Sigmoid colon (tissue), 7 donors: ENCODE measurements around the gene MORN1. TPM values are rescaled to one million over a fixed set of nuclear protein-coding genes. Genes with fewer than 3 reads are reported as not detected.

ENCODE experiments used
- DNase-seq: peaks from one replicate; pipeline ENCODE4 v3.0.0-alpha.2; 2019
- H3K27ac ChIP-seq, 4 donors: fragments of 200-600 bp; sonication (generic); one replicate each; pipeline ENCODE4 v1.5.1; 2016 to 2019; ENCODE audit warnings: mild to moderate bottlenecking in 1 of 4
- H3K27me3 ChIP-seq, 3 donors: fragments of 200-600 bp; sonication (generic); one replicate each; pipeline ENCODE4 v1.5.1; 2019; ENCODE audit warnings: mild to moderate bottlenecking in 1 of 3
- H3K36me3 ChIP-seq, 4 donors: fragments of 200-600 bp; sonication (generic); one replicate each; pipeline ENCODE4 v1.5.1; 2016 to 2019
- H3K4me1 ChIP-seq, 4 donors: fragments of 200-600 bp; sonication (generic); one replicate each; pipeline ENCODE4 v1.5.1; 2017 to 2019
- H3K4me3 ChIP-seq, 4 donors: fragments of 200-600 bp; sonication (generic); one replicate each; pipeline ENCODE4 v1.5.1; 2017 to 2019; ENCODE audit warnings: mild to moderate bottlenecking in 2 of 4, moderate library complexity in 1 of 4
- H3K9me3 ChIP-seq, 4 donors: fragments of 200-600 bp in 3 of 4; sonication (generic) in 3 of 4; one replicate each; pipeline versions ENCODE4 v1.5.1 to v1.6.1; 2013 to 2019
- EP300 ChIP-seq, 4 donors: sonication (generic); formaldehyde crosslinking; IDR thresholded peaks; one replicate each; pipeline ENCODE4 v1.6.1; 2017; ENCODE audit warnings: antibody characterized with exemption in 4 of 4
- POLR2A ChIP-seq, 2 donors: fragments of 450-650 bp; IDR thresholded peaks; one replicate each; pipeline ENCODE4 v1.6.1; 2016; ENCODE audit warnings: antibody characterized with exemption in 2 of 2, mild to moderate bottlenecking in 2 of 2, moderate library complexity in 2 of 2
- POLR2AphosphoS5 ChIP-seq, 4 donors: sonication (generic); formaldehyde crosslinking; IDR thresholded peaks; one replicate each; pipeline ENCODE4 v1.6.1; 2017; ENCODE audit warnings: antibody characterized with exemption in 4 of 4
- WGBS, 2 donors: extraction: QIAGEN DNeasy Blood & Tissue Kit; methylation state at CpG; one replicate each; pipeline ENCODE4 v1.1.7; 2013; 5-methylcytosine and 5-hydroxymethylcytosine counted together
- intact Hi-C: fragments of 100-400 bp; cut with DNase I; formaldehyde crosslinking; loops from one replicate; pipeline ENCODE4 v1.15.1; 2023
- polyA plus RNA-seq, 3 donors: library from polyadenylated mRNA; stranded (reverse); fragments of 200-250 nt; gene quantifications; one replicate each; pipeline ENCODE4 v1.2.3, GENCODE V29; 2013
- total RNA-seq, 4 donors: library from RNA; depleted of rRNA; stranded (reverse); fragments of >200 nt; gene quantifications; one replicate each; pipeline ENCODE4 v1.1.0, GENCODE V29; 2016
- TF ChIP-seq, protein P1 (sequence below), 4 experiments: fragments of 450-650 bp in 3 of 4; fragments of 200-600 bp in 1 of 4; IDR thresholded peaks; one replicate each; pipeline ENCODE4 v1.5.1; 2016 to 2019; ENCODE audit warnings: antibody characterized with exemption in 4 of 4, mild to moderate bottlenecking in 3 of 4, moderate library complexity in 2 of 4
- donor health status: healthy with polysubstance abuse.
- donor health status: Bipolar disorder and iron deficiency.
- donor health status: healthy.

Gene MORN1
- total and polyA plus RNA-seq, 7 donors: 2.4 to 9.1 (median 6.4) TPM

DNA sequence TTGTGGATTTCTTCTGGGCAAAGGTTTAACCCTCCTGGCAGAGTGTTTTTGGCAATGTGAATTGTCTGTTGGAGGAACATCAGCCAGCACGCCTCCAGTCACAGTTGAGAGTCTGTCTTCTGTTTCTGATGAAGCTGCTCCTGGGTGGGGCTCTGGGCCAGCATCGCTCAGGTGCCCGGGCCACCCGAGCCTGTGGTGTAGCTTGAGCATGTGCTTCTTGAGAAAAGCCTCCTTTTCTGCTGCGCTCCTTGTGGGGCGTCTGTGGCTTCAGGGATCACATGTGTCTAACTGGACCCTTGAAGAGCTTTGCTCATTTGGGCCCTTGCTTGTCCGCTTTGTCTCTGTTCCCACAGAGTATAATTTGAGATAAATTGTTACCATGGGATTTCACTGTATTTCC lies 7.5 kb upstream of the MORN1 start:
- intact Hi-C loops: no loop called here
- no peak overlapping the region for H3K27ac ChIP-seq
- H3K4me1 ChIP-seq: peaks cover 0 to 12% (median 10%) of the 10 kb centered on the region in 4 donors
- H3K9me3 ChIP-seq: no peaks in the 10 kb centered on the region
- no peaks in the 10 kb centered on the region for H3K27me3 ChIP-seq
- peaks cover 38 to 92% (median 66%) of the 10 kb centered on the region in 4 donors for H3K36me3 ChIP-seq
- no peak overlapping the region for H3K4me3 ChIP-seq
- 92 to 94% methylated on average over 7 of the region's 7 CpGs for WGBS, 2 donors
- TF ChIP-seq EP300 (IDR thresholded peaks at IDR 0.05): no peak
- TF ChIP-seq POLR2A (IDR thresholded peaks at IDR 0.05): no peak
- TF ChIP-seq, protein P1, sequence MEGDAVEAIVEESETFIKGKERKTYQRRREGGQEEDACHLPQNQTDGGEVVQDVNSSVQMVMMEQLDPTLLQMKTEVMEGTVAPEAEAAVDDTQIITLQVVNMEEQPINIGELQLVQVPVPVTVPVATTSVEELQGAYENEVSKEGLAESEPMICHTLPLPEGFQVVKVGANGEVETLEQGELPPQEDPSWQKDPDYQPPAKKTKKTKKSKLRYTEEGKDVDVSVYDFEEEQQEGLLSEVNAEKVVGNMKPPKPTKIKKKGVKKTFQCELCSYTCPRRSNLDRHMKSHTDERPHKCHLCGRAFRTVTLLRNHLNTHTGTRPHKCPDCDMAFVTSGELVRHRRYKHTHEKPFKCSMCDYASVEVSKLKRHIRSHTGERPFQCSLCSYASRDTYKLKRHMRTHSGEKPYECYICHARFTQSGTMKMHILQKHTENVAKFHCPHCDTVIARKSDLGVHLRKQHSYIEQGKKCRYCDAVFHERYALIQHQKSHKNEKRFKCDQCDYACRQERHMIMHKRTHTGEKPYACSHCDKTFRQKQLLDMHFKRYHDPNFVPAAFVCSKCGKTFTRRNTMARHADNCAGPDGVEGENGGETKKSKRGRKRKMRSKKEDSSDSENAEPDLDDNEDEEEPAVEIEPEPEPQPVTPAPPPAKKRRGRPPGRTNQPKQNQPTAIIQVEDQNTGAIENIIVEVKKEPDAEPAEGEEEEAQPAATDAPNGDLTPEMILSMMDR (IDR thresholded peaks at IDR 0.05): no peak
- TF ChIP-seq POLR2AphosphoS5 (IDR thresholded peaks at IDR 0.05): no peak
- no peak for DNase-seq

DNA sequence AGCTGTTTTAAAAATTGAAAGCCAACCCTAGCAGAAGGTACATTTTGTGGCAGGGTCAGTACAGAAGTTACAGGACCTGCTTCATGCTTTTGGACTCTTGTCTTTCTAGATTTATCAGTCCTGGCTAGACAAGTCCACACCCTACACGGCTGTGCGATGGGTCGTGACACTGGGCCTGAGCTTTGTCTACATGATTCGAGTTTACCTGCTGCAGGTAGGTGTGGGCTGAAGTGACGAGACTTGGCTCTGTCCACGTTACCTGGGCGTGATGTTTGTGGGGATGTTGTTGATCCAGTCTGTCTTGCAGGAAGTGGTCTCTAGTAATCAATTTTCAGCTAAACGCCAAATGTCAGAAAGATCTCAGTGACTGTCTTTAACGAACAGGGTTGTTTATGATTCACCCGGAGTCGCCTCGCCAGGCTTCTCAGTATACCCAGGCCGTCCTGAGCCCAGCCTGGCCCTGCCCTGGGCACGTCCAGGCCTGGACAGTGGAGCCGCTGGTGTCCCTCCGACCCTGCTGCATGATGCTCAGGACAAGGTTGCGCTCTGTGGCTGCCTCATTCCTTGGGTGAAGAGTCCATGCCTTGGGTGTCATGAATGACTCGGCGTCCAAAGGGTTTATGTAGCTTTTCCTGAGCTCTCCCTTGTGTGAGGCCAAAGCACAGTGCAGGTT lies 5.8 kb upstream of the MORN1 start:
- Histone ChIP-seq H3K4me3 (no peak overlapping the region), H3K4me1 (peaks cover 0 to 29% (median 28%) of the 10 kb centered on the region in 4 donors), H3K27me3 (no peaks in the 10 kb centered on the region), H3K9me3 (no peaks in the 10 kb centered on the region), H3K36me3 (peaks cover 33 to 83% (median 54%) of the 10 kb centered on the region in 4 donors), H3K27ac (no peak overlapping the region)
- TF ChIP-seq POLR2AphosphoS5 (IDR thresholded peaks at IDR 0.05) (no peak), POLR2A (IDR thresholded peaks at IDR 0.05) (no peak), EP300 (IDR thresholded peaks at IDR 0.05) (no peak)
- TF ChIP-seq, protein P1 (IDR thresholded peaks at IDR 0.05): no peak
- WGBS, 2 donors: 84 to 89% methylated on average over 19 of the region's 19 CpGs
- intact Hi-C loops: no loop called here
- no peak for DNase-seq

DNA sequence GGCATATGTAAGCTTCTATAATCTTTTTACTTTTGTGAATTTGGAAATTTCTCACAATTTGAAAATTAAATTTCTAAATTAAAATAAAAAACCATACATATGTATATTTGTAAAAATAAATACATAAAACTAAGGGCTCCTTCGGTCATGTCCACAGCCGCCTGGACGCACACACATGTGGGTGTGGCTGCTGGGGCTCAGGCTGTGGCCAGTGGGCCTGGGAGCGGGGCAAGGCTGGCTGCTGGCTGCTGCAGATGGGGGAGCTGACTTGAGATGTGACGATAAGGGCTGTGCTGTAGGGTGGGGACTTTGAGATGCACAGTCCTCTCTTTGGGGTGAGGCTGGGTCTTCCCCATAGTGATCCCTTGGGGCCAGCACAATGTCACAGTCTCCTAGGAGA lies 5.1 kb upstream of the MORN1 start:
- 95 to 96% methylated on average over 5 of the region's 5 CpGs for WGBS, 2 donors
- Histone ChIP-seq H3K9me3 (no peaks in the 10 kb centered on the region), H3K4me3 (no peak overlapping the region), H3K36me3 (peaks cover 26 to 76% (median 47%) of the 10 kb centered on the region in 4 donors), H3K27me3 (no peaks in the 10 kb centered on the region), H3K4me1 (peaks cover 0 to 31% (median 29%) of the 10 kb centered on the region in 4 donors), H3K27ac (no peak overlapping the region)
- intact Hi-C loops: no loop called here
- TF ChIP-seq, protein P1 (IDR thresholded peaks at IDR 0.05): no peak
- TF ChIP-seq POLR2A (IDR thresholded peaks at IDR 0.05) (no peak), EP300 (IDR thresholded peaks at IDR 0.05) (no peak)
- DNase-seq: no peak

DNA sequence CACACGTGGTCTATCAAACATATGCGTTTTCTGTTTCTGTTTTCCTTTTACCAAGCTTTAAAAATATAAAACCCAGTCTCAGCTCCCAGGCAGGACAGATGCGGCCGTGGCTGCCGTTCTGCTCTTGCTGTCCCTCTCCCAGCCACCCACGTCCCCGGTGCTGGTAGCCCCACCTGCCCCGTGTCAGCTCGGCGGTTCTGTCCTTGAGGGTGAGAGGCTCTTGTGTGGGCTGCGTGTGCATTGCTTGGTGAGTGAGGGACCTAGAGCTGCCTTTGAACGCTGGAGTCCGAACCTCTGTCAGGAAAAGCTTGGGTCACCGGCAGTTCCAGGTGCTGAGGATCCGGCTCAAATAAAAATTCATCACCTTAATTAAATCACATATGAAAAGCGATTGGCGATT lies 4.7 kb upstream of the MORN1 start:
- no peak for TF ChIP-seq POLR2AphosphoS5 (IDR thresholded peaks at IDR 0.05)
- TF ChIP-seq, protein P1 (IDR thresholded peaks at IDR 0.05): no peak
- no peak for TF ChIP-seq POLR2A (IDR thresholded peaks at IDR 0.05)
- TF ChIP-seq EP300 (IDR thresholded peaks at IDR 0.05): no peak
- H3K36me3 ChIP-seq: peaks cover 25 to 74% (median 47%) of the 10 kb centered on the region in 4 donors
- WGBS, 2 donors: 90 to 95% methylated on average over 17 of the region's 17 CpGs
- intact Hi-C loops: no loop called here
- peaks cover 0 to 32% (median 29%) of the 10 kb centered on the region in 4 donors for H3K4me1 ChIP-seq
- no peak overlapping the region for H3K27ac ChIP-seq
- H3K4me3 ChIP-seq: no peak overlapping the region
- H3K27me3 ChIP-seq: no peaks in the 10 kb centered on the region
- no peaks in the 10 kb centered on the region for H3K9me3 ChIP-seq
- DNase-seq: no peak
